ENCODE measurements around the gene HSPBP1. TPM values are rescaled to one million over a fixed set of nuclear protein-coding genes. Genes with fewer than 3 reads are reported as not detected.
"Not testable (repeated sequence)": the region's sequence is repeated elsewhere in the genome, so short reads cannot be mapped to it uniquely, and the experiment has no call there.

The HSPBP1 gene
- total RNA-seq, 1 donor from 2014 or later: 35.6 TPM

DNA sequence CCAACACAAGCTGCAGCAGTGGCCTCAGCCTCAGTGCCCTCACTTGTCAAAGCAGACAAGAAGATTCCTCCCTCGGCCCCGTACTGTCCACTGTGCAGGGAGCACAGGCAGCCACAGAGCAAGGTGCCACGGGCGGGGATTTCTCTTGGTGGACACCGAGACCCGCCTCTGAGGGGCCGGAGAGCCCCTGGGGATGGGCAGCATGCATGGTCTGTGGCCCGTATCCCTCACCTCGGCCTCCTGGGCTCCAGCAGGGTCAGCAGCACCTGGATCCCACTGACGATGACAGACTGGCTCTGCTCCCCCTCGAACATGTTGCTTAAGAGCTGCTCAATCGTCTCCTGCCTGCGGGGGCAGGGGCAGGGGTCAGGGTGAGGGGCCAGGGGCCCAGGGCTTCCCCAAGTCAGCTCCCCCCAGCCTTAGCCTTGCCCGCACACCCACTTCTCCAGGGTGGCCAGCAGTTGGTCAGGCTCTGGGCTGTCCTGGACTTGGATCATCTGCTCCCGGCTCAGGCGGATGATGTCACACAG lies 37.9 kb downstream of the HSPBP1 start:
- intact Hi-C loops (cut with micrococcal nuclease): no loop called here

DNA sequence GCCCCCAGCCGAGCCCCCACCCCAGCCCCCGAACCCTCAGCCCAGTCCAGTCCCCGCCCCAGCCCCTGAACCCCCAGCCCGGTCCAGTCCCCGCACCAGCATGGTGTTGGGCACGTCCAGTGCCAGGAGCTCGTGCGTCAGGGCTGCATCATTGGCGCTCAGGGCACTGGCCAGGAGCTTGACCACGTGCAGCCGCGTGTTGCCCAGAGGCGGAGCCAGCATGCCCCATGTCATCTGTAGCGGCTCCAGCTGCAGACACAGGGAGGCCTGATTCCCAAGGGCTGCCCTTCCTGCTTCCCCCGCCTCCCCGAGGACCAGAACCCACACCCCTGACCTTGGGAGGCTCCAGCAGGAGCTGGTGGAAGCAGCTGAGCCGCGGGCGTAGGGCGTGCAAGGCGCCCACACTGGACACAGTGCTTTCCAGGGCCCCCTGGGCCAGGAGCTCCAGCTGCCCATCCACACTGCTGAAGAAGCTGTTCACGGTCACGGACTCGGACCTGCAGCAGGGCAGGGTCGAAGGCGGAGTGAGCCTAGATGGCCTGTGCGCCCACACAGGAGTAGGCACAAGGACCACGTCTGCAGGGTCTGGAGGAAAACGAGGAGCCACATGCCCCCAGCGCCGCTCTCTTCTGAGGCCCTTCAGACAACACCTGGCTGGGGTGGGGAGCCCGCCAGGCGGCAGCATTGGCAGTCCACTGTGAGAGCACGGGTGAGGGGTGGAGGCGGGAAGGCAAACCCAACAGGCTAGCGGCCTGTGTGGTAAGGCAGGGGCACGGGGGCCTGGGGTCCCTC lies 38.6 kb downstream of the HSPBP1 start:
- intact Hi-C loops (cut with micrococcal nuclease): no loop called here

DNA sequence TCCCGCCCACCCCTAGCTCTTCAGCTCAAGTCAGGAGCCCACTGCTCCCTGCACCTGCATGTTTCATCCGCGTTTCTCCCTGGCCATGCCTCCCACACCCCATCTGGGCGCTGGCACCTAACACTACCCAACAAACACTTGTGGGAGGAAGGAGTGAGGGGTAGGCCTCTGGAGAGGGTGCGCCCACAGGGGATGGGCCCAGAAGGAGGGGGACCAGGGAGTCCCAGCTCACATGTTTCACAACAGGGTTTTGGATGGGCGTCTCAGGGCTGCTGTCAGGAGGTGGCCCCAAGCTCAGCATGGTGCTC lies 39.2 kb downstream of the HSPBP1 start:
- intact Hi-C loops (cut with micrococcal nuclease): no loop called here

DNA sequence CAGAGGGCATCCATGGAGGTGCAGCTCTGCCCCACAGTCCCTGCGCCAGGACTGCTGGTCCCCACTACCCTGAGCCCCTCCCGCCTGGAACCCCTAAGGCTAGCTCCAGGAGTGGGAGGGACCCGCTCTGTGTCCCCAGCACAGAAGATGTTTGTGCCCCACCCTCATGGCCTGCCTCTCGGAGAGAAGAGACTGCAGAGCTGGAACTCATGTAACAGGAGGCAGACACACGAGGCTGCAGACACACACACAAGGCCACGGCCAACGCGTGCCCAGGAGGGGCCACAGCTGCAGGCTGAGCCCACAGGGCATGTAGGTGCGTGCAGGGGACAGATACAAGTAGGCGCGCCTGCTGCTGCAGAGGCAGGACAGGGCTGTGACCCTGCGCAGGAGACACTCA lies 40.9 kb downstream of the HSPBP1 start:
- intact Hi-C loops (cut with micrococcal nuclease): no loop called here

DNA sequence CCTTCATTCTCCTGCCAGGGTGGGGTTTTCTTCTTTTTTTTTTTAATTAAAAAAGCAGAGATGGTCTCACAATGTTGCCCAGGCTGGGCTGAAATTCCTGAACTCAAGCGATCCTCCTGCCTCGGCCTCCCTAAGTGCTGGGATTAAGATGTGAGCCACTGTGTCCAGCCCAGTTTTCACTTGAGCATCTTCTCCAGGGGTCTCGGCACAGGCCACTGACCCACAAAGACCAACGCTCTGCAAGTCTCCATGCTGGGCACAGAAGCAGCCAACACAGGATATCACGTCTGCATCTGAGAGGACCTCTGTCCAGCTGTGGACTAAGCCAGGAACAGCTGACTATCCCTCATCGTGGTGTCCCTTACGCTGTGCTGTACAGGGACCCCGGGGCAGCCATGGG lies 41.9 kb downstream of the HSPBP1 start:
- intact Hi-C loops (cut with micrococcal nuclease): no loop called here

DNA sequence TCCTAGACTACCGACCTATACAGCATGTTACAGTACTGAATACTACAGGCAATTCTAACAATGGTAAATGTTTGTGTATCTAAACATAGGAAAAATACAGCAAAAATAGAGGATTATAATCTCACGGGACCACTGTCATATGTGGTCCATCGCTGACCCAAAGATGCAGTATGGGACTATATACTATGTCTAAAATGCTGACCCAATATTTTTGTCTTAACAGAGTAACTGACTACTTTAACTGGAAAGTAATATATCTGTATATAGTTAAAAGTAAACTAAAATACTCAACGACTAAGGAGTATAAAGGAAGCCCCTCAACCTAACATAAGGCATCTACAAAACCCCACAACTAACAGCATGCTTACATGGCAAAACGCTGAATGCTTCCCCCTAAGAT lies 46.9 kb downstream of the HSPBP1 start:
- intact Hi-C loops (cut with micrococcal nuclease): no loop called here

DNA sequence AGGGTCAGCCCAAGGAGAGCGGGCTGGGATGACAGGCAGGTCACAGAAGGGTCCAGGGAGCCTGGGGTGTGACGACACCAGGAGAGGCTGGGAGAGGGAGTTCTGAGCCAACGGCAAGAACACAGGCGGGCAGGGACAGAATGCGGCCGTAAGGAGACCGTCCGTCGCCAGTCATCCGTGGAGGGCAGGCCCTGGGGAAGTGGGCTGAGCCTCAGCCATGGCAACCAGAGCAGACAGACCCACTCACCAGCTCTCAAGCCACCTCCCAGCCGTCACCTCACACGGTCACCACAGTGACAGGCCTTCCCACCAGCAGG lies 47.7 kb downstream of the HSPBP1 start:
- intact Hi-C loops (cut with micrococcal nuclease): no loop called here

DNA sequence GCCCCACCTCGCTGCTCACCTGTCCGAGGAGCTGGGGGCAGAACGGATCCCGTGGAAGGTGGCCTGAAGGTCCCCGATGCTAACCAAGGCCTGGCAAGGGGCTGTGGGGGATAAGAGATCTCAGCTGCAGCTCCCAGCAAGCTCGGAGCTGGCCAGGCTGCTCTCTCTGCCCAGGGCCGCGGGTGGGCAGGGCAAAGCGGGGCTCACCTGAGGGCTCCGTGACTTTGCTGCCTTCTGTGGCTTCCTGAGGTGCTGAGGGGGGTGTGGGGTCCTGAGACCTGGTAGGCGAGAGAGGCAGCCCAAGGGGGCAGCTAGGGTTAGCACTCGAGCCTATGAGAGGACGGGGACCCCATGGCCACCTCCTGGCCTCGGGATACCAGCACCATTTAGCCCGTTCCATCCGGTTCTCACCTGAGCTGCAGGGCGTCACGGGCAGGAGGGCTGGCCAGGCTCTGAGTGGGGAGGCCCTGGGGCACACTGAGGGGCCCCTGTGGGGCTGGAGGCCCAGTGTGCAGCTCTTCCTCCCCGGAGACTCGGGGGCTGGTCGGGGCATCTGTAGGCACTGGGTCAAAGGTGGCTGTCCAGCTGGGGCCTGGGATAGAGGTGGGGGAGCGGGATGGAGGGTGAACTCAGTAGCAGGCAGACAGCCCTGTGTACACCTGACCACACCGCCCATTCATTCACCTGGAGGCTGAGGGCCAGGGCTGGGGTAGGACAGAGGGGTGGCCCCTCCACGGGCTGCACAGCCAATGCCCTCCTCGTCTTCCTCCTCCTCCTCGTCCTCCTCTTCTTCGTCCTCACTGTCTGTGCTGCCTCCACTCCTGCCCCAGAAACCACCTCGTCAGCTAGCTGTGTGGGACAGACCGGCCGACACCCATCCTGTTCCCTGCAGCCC lies 48.3 kb downstream of the HSPBP1 start:
- intact Hi-C loops (cut with micrococcal nuclease): no loop called here

DNA sequence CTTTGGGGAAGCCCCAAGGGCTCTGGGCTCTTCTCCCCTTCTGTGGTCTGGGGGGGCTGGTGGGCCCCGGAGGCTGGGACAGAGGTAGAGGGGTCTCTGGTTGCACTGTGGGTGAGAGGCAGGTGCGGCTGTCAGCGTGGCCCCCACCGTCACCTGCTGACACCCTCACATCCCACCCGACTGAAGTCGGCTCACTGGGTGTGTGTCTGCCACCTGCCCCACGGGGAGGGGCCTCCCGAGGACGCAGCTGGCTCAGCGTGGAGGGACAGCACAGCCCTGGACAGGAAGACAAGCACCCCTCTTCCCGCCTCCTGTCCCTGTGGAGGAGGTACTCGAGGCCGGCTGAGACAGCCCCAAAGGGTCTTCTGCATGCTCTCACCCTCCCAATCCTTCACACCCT lies 49.1 kb downstream of the HSPBP1 start:
- intact Hi-C loops (cut with micrococcal nuclease): no loop called here

DNA sequence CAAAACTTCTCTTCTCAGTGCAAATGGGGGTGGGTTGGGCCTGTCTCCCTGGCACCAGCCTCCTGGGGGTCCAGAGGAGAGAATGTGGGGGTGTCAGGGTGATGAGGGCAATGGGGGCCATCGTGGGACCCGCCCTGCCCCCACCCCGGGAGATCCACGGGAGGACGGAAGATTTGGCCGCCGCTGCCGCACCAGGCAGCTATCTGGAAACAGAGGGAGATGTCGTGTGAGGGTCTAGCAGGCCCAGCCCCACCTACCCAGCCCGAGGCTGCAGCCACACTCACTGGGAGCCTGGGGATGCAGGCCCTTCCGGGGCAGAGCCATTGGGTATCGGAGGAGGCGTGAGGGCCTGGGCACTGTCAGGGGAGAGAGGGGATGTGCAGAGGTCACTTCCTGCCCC lies 49.6 kb downstream of the HSPBP1 start:
- intact Hi-C loops (cut with micrococcal nuclease): no loop called here

DNA sequence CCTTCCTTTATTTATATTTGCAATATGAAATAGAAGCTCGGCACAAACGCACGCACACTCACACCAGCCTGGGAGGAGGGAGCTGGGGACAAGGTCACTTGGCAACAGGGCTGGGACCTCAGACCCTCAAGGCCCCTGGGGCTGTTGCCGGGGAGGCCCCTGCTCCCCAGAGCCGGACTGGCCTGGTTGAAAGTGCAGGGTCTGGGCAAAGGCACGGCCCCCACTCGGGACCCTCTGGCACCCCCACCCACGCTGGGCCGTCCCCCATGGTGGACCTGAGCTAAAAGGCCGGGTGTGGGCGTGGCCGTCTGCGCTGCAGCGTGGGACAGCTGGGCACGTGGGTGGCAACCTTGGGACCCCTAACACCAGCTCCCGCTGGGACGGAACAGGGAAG lies 50.1 kb downstream of the HSPBP1 start:
- intact Hi-C loops (cut with micrococcal nuclease): no loop called here

DNA sequence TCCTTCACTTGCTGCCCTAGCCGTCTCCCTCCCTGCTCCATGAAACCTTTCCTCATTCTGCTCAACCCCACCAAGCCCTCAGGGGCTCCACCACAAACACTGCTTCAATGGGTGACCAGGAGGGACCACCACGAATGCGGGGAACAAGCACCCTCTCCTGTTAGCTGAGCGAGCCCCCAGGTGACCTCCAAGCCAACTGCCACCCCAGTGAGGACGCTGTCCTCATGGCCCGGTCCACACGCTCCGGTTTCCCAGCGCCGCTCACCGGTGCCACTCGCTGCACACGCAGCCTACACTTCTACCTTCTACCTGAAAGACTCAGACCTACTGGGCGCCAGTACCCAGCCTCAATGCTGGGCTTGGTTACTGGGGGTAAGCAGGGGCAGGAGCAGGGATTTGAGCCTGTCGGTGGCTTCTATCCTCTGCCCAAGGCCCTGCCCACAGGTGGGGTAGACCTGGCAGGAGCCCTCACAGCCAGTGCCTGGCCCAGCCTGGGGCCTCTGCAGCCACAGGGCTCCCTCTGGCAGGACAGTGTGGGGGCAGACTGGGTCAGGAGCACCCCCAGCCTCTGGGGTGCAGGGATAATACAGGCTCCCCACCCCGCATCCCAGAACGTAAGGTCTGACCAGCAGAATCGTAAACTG lies 50.6 kb downstream of the HSPBP1 start:
- intact Hi-C loops (cut with micrococcal nuclease): no loop called here

DNA sequence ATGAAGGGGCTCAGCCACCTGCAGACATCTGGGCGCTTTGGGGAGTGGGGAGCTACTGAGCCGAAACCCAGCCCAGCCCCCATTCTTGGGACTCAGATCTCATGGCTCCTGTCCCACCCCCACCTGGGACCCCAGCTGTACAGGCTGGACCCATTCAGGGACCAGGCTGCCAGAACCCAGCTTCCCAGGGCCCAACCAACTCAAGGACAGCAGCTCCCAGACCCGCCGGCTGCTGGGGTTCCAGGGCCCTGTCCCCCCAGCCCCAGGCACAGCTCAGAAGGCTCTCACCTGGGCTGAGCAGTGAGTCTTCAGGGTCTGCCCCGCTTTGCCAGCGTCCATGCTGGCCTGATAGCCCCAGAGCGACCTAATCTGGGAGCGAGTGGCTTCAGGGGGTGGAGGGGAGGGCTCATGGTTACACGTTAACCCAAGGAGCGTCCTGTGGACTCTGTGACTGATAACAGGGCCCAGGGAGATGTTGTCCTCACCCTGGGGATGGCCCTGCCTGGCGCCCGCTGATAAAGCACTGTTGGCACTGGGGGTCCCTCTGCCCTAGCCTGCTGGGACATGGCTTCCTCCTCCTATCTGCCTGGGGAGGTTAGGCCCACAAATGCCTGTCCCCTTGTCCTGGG lies 51.4 kb downstream of the HSPBP1 start, which contains the start of gene TMEM86B:
TMEM86B (minus strand) TSS at position 361 of the 629 bp plus-strand sequence; CDS start at position 339, 22 bp downstream.
- intact Hi-C loops (cut with micrococcal nuclease): no loop called here

DNA sequence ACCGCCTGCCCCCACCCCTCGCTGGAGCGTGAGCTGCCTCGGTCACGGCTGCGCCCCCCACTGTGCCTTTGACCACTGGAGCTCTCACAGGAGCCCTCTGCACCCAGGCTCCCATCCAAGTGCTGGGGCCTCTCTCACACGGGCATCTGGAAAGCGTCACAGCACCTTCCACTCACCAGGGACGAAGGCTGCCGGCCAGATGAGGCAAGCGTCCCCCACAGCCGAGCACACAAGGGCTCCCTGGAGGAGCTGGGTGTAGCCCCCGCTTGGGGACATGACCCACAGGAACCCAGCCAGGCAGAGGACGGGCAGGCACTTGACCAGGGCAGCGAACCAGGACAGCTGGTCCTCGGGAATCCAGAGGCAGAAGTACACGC lies 51.9 kb downstream of the HSPBP1 start:
- intact Hi-C loops (cut with micrococcal nuclease): no loop called here

DNA sequence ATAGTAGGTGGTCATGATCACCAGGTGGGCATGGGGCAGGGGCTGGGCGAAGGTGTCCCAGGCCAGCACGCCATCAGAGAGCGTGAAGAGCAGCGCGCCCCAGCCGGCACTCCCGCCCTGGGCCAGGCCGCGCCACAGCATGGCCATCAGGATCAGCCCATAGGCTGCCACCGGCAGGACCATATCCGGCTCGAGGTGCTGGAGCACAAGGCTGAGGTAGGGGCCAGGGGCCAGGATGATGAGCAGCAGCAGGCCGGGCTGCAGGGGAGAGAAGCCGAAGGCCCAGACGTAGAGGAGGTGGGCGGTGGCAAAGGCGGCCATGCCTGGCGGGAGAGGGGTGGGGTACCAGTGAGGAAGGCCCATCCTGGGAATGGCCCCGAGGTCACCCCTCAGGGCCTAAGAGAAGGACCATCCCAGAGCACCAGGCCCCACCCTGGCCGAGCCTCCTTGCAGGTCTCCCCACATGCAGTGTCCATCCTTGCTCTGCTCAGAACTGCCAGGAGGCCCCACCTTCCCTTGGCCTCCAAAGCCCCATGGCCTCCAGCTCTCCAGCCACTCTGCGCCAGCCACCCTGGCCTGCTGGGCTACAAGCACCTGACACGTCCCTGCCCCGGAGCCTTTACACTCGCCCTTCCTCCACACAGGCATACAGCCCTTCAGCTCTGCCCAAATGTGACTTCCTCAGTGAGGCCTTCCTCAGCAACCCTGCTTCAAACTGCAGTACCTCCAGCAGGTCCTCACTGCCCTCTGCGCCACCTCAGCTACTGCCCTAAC lies 52.5 kb downstream of the HSPBP1 start:
- intact Hi-C loops (cut with micrococcal nuclease): no loop called here

DNA sequence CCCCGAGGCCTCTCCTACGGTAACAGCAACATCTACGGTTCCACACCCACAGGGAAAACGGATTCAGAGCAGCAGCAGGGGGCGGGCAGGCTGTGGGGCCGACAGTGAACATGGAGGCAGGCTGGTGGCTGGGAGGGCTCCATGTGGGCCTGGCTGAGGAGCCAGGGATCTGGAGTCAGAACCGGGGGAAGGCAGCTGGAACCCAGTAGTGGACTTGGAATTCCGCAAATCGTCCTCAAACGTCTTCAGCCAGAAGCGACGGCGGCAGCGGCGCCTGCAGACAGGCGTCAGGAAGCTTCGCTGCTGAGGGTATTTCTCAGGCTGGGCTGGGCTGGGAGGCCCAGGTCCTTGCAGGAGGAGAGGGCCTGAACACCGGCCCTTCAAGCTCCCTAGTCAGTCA lies 53.1 kb downstream of the HSPBP1 start:
- intact Hi-C loops (cut with micrococcal nuclease): no loop called here

DNA sequence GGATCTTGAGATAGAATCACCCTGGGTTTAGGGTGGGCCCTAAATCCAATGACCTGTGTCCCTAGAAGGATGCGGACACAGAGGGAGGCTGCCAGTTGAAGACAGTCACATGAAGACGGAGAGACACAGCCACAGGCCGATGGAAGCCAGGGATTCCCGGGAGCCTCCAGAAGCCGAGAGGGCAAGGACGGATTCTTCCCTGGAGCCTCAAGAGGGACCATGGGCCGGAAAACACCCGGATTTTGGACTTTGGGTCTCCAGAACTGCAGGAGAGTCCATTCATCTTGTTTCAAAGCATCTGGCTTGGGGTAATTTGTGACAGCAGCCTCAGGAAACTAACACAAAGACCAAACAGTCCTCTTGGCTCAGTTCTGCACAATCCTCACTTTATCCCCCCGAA lies 53.6 kb downstream of the HSPBP1 start:
- intact Hi-C loops (cut with micrococcal nuclease): no loop called here

DNA sequence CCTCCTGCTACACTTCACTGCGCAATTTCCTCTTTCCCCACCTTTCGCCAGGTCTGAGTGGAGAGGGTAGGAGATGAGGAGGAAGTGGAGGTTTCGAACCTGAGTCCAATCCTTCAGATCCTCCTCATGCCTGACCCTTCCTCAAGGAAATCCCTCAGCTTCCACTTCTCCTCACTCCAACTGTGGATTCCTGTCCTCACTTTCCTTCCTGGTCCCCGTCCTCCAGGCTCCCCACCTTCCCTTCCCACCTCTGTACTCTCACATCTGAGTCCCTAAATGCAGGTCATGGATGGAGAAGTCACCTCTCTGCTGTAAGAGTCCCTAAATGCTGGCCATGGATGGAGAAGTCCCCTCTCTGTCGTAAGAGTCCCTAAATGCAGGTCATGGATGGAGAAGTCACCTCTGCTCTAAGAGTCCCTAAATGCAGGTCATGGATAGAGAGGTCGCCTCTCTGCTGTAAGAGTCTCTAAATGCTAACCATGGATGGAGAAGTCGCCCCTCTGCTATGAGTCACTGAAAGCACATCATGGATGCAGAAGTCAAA lies 54.4 kb downstream of the HSPBP1 start:
- intact Hi-C loops (cut with micrococcal nuclease): no loop called here

DNA sequence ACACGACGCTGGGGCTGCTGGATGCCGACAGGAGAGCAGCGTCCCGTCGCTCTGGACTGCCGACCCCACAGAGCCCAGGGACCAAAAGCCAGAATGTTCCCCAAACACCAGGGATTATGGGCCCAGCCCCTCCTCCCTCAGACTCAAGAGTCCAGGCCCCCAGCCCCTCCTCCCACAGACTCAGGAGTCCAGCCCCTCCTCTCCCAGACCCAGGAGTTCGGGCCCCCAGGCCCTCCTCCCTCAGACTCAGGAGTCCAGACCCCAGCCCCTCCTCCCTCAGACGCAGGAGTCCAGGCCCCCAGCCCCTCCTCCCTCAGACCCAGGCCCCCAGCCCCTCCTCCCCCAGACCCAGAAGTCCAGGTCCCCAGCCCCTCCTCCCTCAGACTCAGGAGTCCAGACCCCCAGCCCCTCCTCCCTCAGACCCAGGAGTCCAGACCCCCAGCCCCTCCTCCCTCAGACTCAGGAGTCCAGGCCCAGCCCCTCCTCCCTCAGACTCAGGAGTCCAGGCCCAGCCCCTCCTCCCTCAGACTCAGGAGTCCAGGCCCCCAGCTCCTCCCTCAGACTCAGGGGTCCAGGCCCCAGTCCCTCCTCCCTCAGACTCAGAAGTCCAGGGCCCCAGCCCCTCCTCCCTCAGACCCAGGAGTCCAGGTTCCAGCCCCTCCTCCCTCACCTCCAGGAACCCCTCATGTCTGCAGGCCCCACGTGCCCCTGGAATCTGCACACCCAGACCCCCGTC lies 55.1 kb downstream of the HSPBP1 start:
- intact Hi-C loops (cut with micrococcal nuclease): not testable (repeated sequence)
